CD4-positive, alpha-beta T cell treated with Interleukin-15 for 1 hour (primary cell): ENCODE data around the gene SPEM2.

Experiments used
- DNase-seq: peaks from one replicate; pipeline ENCODE4 v3.0.0-alpha.2; 2020

Gene SPEM2

DNA sequence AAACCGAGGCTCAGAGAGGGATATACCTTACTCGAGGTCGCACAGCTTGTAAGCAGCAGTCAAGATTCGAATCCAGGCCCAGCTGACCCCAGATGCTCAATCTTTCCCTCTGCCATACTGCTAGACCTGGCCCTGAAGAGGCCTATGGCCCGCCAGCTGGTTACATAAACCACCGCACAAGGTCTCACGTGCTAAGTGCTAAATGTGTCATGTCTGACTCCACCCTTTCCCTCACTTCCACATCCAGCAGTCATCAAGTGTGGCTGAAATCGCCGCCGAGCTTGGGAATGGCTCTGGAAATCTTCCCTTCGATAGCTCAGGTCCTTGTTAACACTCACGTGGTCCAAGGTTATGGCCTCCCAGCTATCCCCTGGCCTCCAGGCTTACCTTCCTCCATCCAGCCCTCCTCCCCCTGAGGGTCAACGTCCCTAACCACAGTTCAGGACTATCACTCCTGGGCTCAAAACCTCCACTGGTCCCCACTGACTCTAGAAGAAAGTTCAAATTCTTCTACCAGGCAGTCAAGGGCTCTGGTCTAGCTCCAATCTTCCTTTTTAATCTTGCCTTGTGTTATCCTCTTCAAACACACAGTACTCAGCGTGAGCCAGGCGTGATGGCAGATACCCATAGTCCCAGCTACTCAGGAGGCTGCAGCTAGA, 50.5 kb downstream of the SPEM2 start:
- peak; percentile 55 for DNase-seq

- no peak for DNase-seq
Observed at GRCh38 chr17:7476494-7476893, 51.1 kb downstream of the SPEM2 start.

DNA sequence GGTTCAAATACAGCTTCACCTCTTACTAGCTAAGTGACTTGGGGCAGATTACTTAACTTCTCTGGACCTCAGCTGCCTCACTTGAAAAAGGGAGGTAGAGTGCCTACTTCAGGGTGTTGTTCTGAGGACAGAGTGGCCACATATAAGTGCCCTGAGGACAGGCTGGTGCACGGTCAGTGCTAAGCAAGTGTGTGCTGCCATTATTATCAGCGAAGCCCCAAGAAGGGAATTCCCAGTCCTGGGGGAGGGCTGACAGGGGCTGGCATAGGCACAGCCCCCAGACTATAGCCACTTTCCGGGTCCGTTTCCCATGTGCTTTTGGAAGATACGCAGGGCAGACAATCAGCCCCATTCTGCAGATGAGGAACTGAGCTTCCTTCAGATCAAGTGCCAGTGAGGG, 51.5 kb downstream of the SPEM2 start:
- DNase-seq, result no peak
